CD1c-positive myeloid dendritic cell (primary cell): ENCODE data around the gene FBXW8.

Experiments used
- DNase-seq: peaks from one replicate; pipeline ENCODE4 v3.0.0-alpha.2; 2016; ENCODE audit errors: extremely low spot score

FBXW8 gene

GRCh38 chr12:116924558-116925453 is 14.1 kb downstream of the FBXW8 start:
- DNase-seq: no peak

- no peak for DNase-seq
Observed at GRCh38 chr12:116926283-116927243, 15.8 kb downstream of the FBXW8 start.

GRCh38 chr12:116927244-116927940 is 16.6 kb downstream of the FBXW8 start:
- no peak for DNase-seq

- DNase-seq: no peak
Observed at GRCh38 chr12:116928504-116928903, 17.8 kb downstream of the FBXW8 start.

DNA sequence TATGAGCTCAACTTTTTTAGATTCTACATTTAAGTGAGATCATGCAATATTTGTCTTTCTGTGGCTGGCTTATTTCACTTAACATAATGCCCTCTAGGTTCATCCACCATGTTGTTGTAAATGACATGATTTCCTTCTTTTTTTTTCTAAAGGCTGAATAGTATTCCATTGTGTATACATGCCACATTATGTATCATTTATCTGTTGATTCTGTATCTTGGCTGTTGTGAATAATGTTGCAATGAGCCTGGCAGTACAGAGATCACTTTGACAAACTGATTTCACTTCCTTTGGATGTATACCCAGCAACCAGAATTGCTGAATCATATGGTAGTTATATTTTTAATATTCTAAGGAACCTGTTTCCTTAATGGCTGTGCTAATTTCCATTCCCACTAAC is 19.1 kb downstream of the FBXW8 start:
- DNase-seq: peak; percentile 28

DNA sequence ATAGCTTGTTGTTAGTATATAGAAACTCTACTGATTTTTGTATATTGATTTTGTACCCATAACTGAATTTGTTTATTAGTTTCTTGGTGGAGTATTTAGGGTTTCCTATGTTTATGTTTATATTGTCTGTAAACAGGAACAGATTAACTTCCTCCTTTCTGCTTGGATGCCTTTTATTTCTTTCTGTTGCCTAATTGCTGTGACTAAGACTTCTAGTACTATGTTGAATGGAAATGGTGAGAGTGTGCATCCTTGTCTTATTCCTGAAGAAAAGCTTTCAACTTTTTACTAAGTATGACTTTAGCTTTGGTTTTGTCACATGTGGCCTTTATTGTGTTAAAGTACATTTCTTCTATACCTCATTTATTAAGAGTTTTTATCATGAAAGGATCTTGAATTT is 20.9 kb downstream of the FBXW8 start:
- DNase-seq: peak; percentile 54

GRCh38 chr12:116933091-116933490 is 22.3 kb downstream of the FBXW8 start:
- DNase-seq: no peak

DNA sequence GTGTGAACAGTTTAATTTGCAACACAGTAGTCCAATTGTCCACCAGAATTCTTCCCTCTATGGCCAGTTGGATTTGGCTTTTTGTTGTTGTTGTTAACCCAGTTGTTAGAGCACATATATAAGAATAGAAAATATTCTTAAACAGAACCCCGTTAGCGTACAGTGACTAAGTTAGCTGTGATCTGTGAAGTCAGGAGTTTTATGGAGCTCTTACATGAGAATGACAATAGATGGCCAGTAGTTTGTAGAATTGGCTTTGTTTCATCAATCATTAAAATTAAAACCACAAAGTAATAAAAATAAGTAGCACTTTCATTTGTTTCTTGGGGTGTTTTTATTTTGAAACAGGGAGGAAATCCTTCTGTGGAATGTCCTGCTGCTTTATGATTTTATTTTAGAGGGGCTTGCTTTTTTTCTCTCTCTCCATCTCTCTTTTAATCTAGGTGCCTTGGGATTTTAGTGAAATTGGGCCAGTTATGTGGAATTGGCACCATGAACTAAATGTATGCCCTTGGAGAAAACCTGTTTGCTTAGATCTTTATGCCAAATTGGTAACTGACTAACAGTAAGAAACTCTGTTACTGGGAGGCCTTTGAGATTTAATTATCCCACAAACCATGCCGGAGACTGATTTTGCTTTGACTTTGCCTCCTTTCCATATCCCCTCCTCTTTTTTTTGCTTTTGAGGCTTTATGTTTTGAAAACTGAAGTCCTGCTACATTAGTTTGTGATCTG is 22.9 kb downstream of the FBXW8 start:
- DNase-seq: no peak

- peak; percentile 59 for DNase-seq
Observed at GRCh38 chr12:116934908-116935705, 24.4 kb downstream of the FBXW8 start.

DNA sequence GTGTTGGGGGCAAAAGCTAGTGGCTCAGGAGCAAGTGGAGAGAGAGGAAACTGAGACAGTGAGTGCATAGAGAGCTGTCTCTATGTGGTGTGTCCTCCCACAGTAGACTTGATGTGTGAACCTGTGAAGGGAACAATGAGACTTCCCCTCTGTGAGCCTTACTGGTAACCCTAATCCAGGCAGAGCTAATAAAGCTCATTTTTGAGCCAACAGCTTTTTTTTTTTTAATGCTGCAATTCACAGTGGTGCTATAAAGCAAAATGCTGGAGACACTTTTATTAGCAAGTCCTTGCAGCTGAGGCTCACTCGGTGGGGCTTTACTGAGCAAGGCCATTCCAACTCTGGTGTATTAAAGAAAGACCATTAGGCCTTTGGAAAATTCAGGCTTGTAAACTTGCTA is 26.9 kb downstream of the FBXW8 start:
- no peak for DNase-seq

- no peak for DNase-seq
Observed at GRCh38 chr12:116939734-116940133, 29.0 kb downstream of the FBXW8 start.

DNA sequence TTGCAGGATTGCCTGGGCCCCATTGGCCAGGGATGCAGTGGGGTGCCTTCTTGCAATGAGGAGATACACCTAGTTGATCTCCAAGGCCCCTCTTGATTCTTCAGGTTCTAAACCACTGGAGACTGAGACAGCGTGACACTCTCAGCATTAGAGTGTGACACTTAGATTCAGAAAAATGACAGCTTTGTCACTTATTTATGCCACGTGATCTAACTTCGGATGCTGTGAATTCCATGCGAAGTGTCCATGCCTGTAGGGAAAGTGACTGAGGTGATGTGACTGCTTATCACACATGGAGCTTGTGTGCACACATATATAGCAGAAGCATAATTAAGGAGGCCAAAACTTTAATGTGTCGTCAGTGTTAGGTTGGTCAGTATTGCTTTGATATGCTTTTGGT is 30.4 kb downstream of the FBXW8 start:
- no peak for DNase-seq

- no peak for DNase-seq
Observed at GRCh38 chr12:116943419-116944372, 32.9 kb downstream of the FBXW8 start.

DNA sequence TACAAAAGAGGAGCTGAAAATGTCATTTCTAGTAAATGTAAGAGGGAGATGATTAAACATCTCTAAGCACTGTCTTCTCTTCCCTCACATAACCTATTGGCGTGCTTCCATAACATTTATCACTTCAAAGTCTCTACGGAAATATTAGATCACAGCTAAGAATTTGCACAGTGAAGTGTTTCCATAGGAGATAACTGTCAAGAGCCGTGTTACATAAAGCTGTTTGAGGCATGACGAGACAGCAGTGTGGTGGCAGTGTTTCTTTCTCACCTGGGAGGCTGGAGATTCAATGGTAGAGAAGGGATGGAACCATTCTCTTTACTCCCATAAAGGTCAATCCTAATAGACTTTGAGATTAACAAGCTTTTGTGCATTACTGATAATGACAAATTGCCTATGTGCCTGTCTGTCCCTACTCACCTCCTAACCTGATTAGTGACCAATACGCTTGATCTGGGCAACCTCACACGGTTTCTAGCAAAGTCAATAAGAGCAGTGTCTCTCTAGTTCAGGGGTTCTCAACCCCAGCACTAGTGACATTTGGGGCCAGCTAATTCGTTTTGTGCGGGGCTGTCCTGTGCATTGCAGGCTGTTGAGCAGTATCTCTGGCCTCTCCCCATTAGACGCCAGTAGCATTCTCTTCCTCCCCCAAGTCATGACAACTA is 35.3 kb downstream of the FBXW8 start:
- no peak for DNase-seq

DNA sequence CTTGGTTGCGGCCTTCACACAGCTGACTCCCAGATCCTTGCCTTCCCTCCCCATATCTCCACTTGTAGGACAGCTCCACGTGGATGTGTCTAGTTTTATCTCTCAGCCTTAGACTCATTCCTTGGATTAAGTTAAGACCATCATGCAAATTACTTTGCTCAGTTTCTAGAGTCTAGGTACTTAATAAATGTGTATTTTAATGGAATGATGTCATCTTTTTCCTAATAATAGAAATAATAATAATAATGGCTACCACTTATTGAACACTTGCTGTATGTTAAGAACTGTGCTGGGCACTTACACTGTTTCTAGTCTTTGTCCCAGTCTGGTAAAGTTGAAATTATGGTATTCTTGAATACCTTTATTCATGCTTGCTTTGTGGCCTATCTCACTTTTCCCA is 37.5 kb downstream of the FBXW8 start:
- DNase-seq: no peak

DNA sequence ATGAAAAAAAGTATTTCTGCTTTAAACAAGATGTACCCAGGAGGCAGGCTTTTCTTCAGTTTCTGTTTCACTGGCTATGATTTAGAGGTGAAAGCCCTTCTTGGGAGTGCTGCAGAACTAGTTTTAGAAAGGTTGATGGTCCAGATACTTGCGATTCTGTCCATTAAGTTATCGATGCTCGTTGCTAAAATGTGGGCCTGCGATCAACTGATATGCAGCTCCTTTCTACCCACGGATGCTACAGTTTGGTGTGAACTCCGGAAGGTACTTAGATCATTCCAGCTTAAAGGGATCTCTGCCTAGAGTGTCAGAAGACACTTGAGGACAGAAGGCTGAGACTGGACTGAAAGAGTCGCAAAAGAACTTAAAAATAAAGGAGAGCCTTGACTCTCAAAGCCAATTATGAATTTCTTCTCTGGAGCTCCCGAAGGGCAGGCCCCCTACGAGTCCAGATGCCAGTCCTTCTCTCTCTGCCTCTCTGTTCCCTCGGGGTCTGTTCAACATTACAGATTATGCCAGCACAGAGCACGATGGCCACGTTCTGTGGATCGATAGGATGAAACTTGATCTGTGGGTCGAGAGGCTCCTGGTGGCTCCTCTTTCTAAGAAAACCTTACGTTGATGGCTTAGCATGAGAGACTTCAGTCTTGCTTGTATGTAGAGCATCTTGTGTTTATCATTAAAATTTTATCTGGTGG is 40.0 kb downstream of the FBXW8 start:
- DNase-seq: no peak

- DNase-seq: no peak
Observed at GRCh38 chr12:116954710-116955381, 44.1 kb downstream of the FBXW8 start.
